Memory B cell (primary cell): Measurements from ENCODE around the gene KL.

ENCODE experiments used
- ATAC-seq: fragments of 150-1000 bp; cut with Tn5 transposase; 2 replicates; pipeline ENCODE4 v1.10.0; 2021; ENCODE audit warnings: low read depth, mild to moderate bottlenecking, moderate library complexity
- DNase-seq, 2 donors: peaks; one replicate each; pipeline ENCODE4 v3.0.0; 2022; ENCODE audit warnings: low spot score in 2 of 2
- H3K27ac Mint-ChIP-seq: one replicate; pipeline ENCODE4 v1.8.0; 2022; ENCODE audit warnings: mild to moderate bottlenecking, moderate library complexity, mixed read lengths
- H3K27me3 Mint-ChIP-seq: one replicate; pipeline ENCODE4 v1.8.0; 2022; ENCODE audit warnings: mixed read lengths
- H3K36me3 Mint-ChIP-seq: one replicate; pipeline ENCODE4 v1.8.0; 2022; ENCODE audit warnings: mild to moderate bottlenecking, mixed read lengths
- H3K4me1 Mint-ChIP-seq: one replicate; pipeline ENCODE4 v1.8.0; 2022; ENCODE audit warnings: mixed read lengths
- H3K4me3 Mint-ChIP-seq: one replicate; pipeline ENCODE4 v1.8.0; 2022; ENCODE audit warnings: mild to moderate bottlenecking, moderate library complexity, mixed read lengths
- H3K9me3 Mint-ChIP-seq: one replicate; pipeline ENCODE4 v1.8.0; 2022; ENCODE audit warnings: mixed read lengths

The KL gene

GRCh38 chr13:33033986-33034385 is 17.8 kb downstream of the KL start:
- ATAC-seq, result no peak
- no peak for DNase-seq
- Mint-ChIP-seq H3K36me3 (no peaks in the 10 kb centered on the region), H3K4me3 (no peak overlapping the region), H3K9me3 (no peaks in the 10 kb centered on the region), H3K27ac (no peak overlapping the region), H3K4me1 (peaks cover 4% of the 10 kb centered on the region), H3K27me3 (peaks cover 13% of the 10 kb centered on the region)

DNA sequence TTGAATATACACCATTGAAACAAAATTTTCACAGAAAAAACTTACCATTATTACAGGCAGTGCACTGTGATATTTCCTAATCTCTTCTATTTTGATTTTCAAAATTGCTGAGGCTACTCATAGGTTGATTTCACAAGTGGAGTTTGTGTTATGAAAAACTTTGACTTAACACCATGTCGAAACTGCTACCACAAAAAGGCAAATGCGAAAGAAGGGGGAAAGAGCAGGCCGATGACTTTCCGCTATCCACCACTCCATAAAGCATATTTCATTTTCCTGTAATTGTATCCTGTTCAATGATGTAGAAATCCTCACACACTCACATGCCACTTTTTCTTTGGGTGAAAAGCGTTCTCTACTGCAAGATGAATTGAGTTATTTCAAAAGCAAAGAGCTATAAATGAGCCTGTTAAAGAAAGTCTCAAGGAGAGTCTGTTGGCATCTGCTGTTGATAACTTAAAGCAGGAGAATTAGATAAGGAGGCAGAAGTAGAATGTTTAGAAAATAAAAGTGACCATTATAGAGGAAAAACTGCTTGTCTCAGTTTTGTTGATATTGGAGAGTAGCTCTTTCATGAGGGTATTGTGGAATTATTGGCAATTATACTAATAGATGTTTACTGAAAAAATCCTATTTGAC is 18.8 kb downstream of the KL start:
- H3K9me3 Mint-ChIP-seq, result no peaks in the 10 kb centered on the region
- DNase-seq (no peak), ATAC-seq (no peak)
- H3K4me1 Mint-ChIP-seq, result peaks cover 4% of the 10 kb centered on the region
- H3K4me3 Mint-ChIP-seq, result no peak overlapping the region
- H3K36me3 Mint-ChIP-seq, result no peaks in the 10 kb centered on the region
- H3K27ac Mint-ChIP-seq, result no peak overlapping the region
- peaks cover 13% of the 10 kb centered on the region for H3K27me3 Mint-ChIP-seq

DNA sequence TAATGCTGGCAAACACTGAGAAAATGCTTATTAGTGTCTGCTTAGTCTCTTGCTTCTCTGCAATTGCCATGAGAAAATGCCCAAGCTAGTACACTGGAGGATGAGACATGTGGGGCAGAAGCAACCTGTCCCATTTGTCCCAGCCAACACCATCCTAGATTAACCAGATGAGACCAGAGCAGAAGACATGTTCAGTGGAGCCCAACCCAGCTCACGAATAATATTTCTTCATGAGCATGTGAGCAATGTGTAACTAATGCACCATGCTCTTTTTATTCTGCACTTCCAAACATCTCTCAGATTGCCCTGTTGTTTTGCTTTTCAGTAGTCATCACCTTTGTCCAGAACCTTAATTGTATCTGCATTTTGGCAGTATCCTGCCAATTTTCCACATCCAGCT is 21.4 kb downstream of the KL start:
- no peak overlapping the region for H3K4me3 Mint-ChIP-seq
- H3K27ac Mint-ChIP-seq, result no peak overlapping the region
- H3K9me3 Mint-ChIP-seq, result no peaks in the 10 kb centered on the region
- DNase-seq (no peak), ATAC-seq (no peak)
- peaks cover 11% of the 10 kb centered on the region for H3K27me3 Mint-ChIP-seq
- H3K4me1 Mint-ChIP-seq, result peaks cover 4% of the 10 kb centered on the region
- no peaks in the 10 kb centered on the region for H3K36me3 Mint-ChIP-seq

- H3K36me3 Mint-ChIP-seq, result no peaks in the 10 kb centered on the region
- no peak for ATAC-seq
Measured at GRCh38 chr13:33040090-33040489, 23.9 kb downstream of the KL start.

DNA sequence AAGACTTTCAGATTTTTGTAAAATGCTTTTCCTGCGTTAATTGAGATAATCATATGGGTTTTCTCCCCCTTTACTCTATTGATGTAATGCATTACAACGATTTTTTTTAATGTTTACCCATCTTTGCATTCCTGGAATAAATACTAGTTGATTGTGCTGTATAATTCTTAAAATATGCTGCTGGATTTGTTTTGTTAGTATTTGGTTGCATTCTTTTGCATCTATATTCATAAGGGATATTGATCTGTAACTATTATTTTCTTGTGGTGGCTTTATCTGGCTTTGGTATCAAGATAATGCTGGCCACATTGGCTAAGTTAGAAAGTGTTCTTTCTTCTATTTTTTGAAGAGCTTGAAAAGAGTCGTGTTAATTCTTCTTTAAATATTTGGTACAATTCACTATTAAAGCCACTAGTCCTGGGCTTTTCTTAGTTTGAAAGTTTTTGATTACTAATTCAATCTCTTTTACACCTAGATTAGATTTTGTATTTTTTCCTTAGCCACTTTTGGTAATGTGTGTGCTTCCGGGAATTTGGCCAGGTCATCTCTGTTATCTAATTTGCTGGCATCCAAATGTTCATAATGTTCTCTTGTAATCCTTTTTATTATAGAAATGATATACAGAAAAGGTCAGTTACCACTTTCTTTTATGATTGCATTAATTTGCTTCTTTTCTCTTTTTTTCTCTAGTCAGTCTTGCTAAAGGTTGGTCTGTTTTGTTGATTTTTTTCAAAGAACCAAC is 29.8 kb downstream of the KL start:
- H3K9me3 Mint-ChIP-seq, result no peaks in the 10 kb centered on the region
- no peak for ATAC-seq
- peaks cover 13% of the 10 kb centered on the region for H3K27me3 Mint-ChIP-seq
- H3K4me3 Mint-ChIP-seq, result no peak overlapping the region
- no peak overlapping the region for H3K27ac Mint-ChIP-seq
- no peaks in the 10 kb centered on the region for H3K4me1 Mint-ChIP-seq
- no peak for DNase-seq
- H3K36me3 Mint-ChIP-seq, result no peaks in the 10 kb centered on the region

More at GRCh38 chr13:33040090-33040489, 23.9 kb downstream of the KL start:
- Mint-ChIP-seq H3K4me1 (no peaks in the 10 kb centered on the region), H3K27me3 (peaks cover 6% of the 10 kb centered on the region), H3K27ac (no peak overlapping the region), H3K4me3 (no peak overlapping the region), H3K9me3 (no peaks in the 10 kb centered on the region)
- DNase-seq, result no peak

GRCh38 chr13:33050161-33050560 is 33.9 kb downstream of the KL start:
- ATAC-seq, result no peak
- Mint-ChIP-seq H3K36me3 (no peaks in the 10 kb centered on the region), H3K4me1 (no peaks in the 10 kb centered on the region), H3K4me3 (no peak overlapping the region), H3K27ac (no peak overlapping the region), H3K27me3 (peaks cover 13% of the 10 kb centered on the region), H3K9me3 (no peaks in the 10 kb centered on the region)
- DNase-seq, result no peak

GRCh38 chr13:33051632-33052031 is 35.4 kb downstream of the KL start:
- no peak overlapping the region for H3K27ac Mint-ChIP-seq
- H3K9me3 Mint-ChIP-seq, result no peaks in the 10 kb centered on the region
- H3K4me3 Mint-ChIP-seq, result no peak overlapping the region
- peaks cover 14% of the 10 kb centered on the region for H3K27me3 Mint-ChIP-seq
- H3K36me3 Mint-ChIP-seq, result no peaks in the 10 kb centered on the region
- DNase-seq (no peak), ATAC-seq (no peak)
- H3K4me1 Mint-ChIP-seq, result no peaks in the 10 kb centered on the region

GRCh38 chr13:33052506-33053280 is 36.5 kb downstream of the KL start:
- H3K9me3 Mint-ChIP-seq, result no peaks in the 10 kb centered on the region
- DNase-seq, result no peak
- H3K4me1 Mint-ChIP-seq, result no peaks in the 10 kb centered on the region
- ATAC-seq, result no peak
- H3K27me3 Mint-ChIP-seq, result peaks cover 14% of the 10 kb centered on the region
- no peaks in the 10 kb centered on the region for H3K36me3 Mint-ChIP-seq
- H3K27ac Mint-ChIP-seq, result no peak overlapping the region
- H3K4me3 Mint-ChIP-seq, result no peak overlapping the region

GRCh38 chr13:33053397-33054066 is 37.3 kb downstream of the KL start:
- no peak overlapping the region for H3K4me3 Mint-ChIP-seq
- no peaks in the 10 kb centered on the region for H3K9me3 Mint-ChIP-seq
- no peak overlapping the region for H3K27ac Mint-ChIP-seq
- DNase-seq (no peak), ATAC-seq (no peak)
- H3K27me3 Mint-ChIP-seq, result peaks cover 13% of the 10 kb centered on the region
- no peaks in the 10 kb centered on the region for H3K4me1 Mint-ChIP-seq
- no peaks in the 10 kb centered on the region for H3K36me3 Mint-ChIP-seq

- DNase-seq (no peak), ATAC-seq (no peak)
- Mint-ChIP-seq H3K9me3 (no peaks in the 10 kb centered on the region), H3K36me3 (no peaks in the 10 kb centered on the region), H3K27me3 (peaks cover 1% of the 10 kb centered on the region), H3K4me1 (no peaks in the 10 kb centered on the region), H3K27ac (no peak overlapping the region), H3K4me3 (no peak overlapping the region)
Measured at GRCh38 chr13:33057019-33057780, 41.0 kb downstream of the KL start.

- no peaks in the 10 kb centered on the region for H3K36me3 Mint-ChIP-seq
- peaks cover 1% of the 10 kb centered on the region for H3K27me3 Mint-ChIP-seq
- H3K27ac Mint-ChIP-seq, result no peak overlapping the region
- H3K4me1 Mint-ChIP-seq, result no peaks in the 10 kb centered on the region
- ATAC-seq, result no peak
- no peak for DNase-seq
- no peak overlapping the region for H3K4me3 Mint-ChIP-seq
- no peaks in the 10 kb centered on the region for H3K9me3 Mint-ChIP-seq
Measured at GRCh38 chr13:33058776-33059327, 42.6 kb downstream of the KL start.

DNA sequence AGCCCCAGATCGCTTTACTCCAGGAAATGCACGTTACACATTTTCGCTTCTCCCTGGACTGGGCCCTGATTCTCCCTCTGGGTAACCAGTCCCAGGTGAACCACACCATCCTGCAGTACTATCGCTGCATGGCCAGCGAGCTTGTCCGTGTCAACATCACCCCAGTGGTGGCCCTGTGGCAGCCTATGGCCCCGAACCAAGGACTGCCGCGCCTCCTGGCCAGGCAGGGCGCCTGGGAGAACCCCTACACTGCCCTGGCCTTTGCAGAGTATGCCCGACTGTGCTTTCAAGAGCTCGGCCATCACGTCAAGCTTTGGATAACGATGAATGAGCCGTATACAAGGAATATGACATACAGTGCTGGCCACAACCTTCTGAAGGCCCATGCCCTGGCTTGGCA is 44.6 kb downstream of the KL start:
- ATAC-seq (no peak), DNase-seq (no peak)
- H3K27me3 Mint-ChIP-seq, result peaks cover 1% of the 10 kb centered on the region
- no peaks in the 10 kb centered on the region for H3K4me1 Mint-ChIP-seq
- no peaks in the 10 kb centered on the region for H3K36me3 Mint-ChIP-seq
- no peak overlapping the region for H3K4me3 Mint-ChIP-seq
- no peak overlapping the region for H3K27ac Mint-ChIP-seq
- no peaks in the 10 kb centered on the region for H3K9me3 Mint-ChIP-seq

DNA sequence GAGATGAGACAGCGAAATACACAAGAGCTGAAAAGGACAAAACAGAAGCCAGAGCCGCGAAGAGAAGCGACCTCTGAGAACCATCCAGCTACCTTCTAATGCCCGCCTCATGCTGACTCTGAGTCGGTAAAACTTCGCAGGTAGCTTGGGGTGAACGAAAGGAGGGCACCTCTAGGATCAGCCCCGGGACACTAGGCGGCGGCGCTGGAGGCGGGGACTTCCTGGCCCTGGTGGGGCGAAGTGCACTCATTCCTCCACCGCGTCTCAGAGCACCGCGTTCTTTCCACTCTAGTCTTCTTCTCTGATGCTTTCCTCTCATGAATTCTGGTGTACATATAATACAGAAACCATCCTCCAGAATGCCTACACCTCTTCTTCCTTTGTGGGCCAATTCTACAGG is 50.1 kb downstream of the KL start:
- ATAC-seq (no peak), DNase-seq (no peak)
- Mint-ChIP-seq H3K27ac (no peak overlapping the region), H3K36me3 (no peaks in the 10 kb centered on the region), H3K27me3 (no peaks in the 10 kb centered on the region), H3K4me1 (no peaks in the 10 kb centered on the region), H3K4me3 (no peak overlapping the region), H3K9me3 (no peaks in the 10 kb centered on the region)
